ENCODE data around the gene TRIM51G.
"Not testable (repeated sequence)": the region's sequence is repeated elsewhere in the genome, so short reads cannot be mapped to it uniquely, and the experiment has no call there.

DNA sequence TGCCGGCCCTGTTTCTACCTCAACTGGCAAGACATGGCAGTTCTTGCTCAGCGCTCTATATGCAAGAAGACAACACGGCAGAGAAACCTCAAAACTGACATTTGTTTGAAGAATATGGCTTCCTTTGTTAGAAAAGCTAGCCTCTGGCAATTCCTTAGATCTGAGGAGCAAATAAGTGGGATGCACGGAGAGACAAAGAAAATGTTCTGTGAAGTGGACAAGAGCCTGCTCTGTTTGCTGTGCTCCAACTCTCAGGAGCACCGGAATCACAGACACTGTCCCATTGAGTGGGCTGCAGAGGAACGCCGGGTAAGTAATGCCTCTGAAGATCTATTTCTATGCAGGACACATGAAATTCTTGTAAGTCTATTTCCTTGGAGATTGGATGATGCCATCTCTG lies 37.9 kb downstream of the TRIM51G start:
- TF ChIP-seq, protein P1, sequence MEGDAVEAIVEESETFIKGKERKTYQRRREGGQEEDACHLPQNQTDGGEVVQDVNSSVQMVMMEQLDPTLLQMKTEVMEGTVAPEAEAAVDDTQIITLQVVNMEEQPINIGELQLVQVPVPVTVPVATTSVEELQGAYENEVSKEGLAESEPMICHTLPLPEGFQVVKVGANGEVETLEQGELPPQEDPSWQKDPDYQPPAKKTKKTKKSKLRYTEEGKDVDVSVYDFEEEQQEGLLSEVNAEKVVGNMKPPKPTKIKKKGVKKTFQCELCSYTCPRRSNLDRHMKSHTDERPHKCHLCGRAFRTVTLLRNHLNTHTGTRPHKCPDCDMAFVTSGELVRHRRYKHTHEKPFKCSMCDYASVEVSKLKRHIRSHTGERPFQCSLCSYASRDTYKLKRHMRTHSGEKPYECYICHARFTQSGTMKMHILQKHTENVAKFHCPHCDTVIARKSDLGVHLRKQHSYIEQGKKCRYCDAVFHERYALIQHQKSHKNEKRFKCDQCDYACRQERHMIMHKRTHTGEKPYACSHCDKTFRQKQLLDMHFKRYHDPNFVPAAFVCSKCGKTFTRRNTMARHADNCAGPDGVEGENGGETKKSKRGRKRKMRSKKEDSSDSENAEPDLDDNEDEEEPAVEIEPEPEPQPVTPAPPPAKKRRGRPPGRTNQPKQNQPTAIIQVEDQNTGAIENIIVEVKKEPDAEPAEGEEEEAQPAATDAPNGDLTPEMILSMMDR (IDR thresholded peaks at IDR 0.05): not testable (repeated sequence)
- TF ChIP-seq POLR2A (IDR thresholded peaks at IDR 0.05): not testable (repeated sequence)

Data from lower leg skin (tissue), 3 donors.